Retinal pigment epithelial cell (primary cell): ENCODE measurements around the gene TMEM126A.
A peak's percentile ranks its signal among the peaks of the same experiment; 100 is the strongest.
"Not testable (repeated sequence)": the region's sequence is repeated elsewhere in the genome, so short reads cannot be mapped to it uniquely, and the experiment has no call there.

Source experiments
- DNase-seq: peaks from one replicate; pipeline ENCODE4 v3.0.0-alpha.2; 2010; ENCODE audit warnings: low read depth
- H3K4me3 ChIP-seq: 2 replicates; pipeline ENCODE4 v1.5.1; 2011; ENCODE audit warnings: mild to moderate bottlenecking, low read length, control low read depth, moderate library complexity
- TF ChIP-seq, protein P1 (sequence below): conservative IDR thresholded peaks from 2 replicates; pipeline ENCODE4 v1.5.1; 2011; ENCODE audit warnings: low read depth, low read length, control low read depth, inconsistent platforms

The TMEM126A gene

DNA sequence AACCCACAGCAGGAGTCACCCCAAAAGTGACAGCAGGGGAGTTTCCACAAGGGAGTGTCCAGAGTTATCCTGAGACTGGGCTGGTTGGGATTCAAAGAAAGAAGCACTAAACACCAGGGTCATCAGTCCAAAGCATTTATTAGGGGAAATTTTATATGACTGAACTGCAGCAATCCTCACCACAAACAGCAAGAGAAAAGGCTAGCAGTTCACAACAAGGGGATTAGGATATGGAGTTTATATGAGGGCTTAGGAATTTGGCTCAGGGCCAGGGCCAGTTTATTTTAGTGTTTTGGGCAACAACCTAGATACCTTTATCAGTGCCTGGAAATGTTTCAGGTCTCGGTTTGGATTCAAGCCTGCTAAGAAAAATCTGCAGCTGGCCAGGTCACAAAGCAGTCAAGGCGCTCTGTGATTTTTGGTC lies 4.6 kb upstream of the TMEM126A start:
- TF ChIP-seq, protein P1, sequence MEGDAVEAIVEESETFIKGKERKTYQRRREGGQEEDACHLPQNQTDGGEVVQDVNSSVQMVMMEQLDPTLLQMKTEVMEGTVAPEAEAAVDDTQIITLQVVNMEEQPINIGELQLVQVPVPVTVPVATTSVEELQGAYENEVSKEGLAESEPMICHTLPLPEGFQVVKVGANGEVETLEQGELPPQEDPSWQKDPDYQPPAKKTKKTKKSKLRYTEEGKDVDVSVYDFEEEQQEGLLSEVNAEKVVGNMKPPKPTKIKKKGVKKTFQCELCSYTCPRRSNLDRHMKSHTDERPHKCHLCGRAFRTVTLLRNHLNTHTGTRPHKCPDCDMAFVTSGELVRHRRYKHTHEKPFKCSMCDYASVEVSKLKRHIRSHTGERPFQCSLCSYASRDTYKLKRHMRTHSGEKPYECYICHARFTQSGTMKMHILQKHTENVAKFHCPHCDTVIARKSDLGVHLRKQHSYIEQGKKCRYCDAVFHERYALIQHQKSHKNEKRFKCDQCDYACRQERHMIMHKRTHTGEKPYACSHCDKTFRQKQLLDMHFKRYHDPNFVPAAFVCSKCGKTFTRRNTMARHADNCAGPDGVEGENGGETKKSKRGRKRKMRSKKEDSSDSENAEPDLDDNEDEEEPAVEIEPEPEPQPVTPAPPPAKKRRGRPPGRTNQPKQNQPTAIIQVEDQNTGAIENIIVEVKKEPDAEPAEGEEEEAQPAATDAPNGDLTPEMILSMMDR, result no peak
- peak; percentile 72 for DNase-seq
- H3K4me3 ChIP-seq, result no peak overlapping the region

- TF ChIP-seq, protein P1, result no peak
- no peak for DNase-seq
- H3K4me3 ChIP-seq, result peak overlapping the region; percentile 92
Measured at GRCh38 chr11:85647078-85647477, 689 bp upstream of the TMEM126A start.

DNA sequence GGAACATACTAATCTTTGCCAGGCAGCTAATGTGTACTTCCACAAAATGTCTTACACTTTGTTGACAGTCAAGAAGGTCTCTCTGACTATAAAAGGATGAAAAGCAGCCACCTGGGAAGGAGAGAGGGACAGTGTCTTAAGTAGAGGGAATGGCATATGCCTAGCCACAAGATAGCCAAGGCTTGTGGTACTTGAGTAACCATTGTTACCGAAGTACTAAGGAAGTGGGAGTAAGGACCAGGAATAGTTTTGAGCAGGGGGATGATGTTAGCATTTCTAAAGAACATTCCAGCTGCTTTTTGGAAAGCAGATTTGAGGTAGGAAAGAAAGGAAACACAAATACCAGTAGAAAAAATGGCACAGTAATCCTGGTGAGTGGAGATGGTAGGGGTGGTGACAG lies 3.4 kb downstream of the TMEM126A start:
- no peak overlapping the region for H3K4me3 ChIP-seq
- TF ChIP-seq, protein P1, result no peak
- no peak for DNase-seq

DNA sequence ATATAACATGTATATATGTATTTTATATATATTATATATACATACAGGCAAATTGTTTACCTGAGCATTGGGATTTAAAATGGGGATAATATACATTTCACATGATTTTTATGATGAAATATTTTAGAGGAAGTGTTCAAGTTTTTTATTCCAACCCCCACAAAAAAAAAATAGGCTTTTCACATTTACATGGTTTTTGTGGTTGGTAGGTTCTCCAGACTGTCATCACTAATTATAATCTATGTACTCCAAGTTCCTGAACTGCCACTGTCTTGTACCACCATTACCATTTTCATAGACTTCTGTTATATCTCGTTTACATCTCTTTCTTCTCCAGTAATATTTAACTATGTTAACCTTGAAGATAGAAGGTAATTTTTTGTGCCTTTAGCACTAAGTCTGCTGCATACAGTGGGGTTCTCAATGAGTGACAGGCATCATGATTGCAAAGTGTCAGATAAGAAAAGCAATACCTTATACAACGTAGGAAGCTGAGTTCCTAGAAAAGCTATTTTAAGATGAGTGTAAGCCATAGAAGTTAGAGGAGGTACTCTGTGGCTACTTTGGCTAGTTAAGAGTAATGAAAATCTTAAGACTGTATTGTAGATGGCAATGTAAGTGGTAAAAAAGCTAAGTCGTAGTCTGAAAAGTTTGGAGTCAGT lies 5.2 kb downstream of the TMEM126A start:
- no peak overlapping the region for H3K4me3 ChIP-seq
- DNase-seq, result no peak
- TF ChIP-seq, protein P1, result no peak

GRCh38 chr11:85654343-85654742 lies 6.6 kb downstream of the TMEM126A start:
- DNase-seq, H3K4me3 ChIP-seq: not testable (repeated sequence)

DNA sequence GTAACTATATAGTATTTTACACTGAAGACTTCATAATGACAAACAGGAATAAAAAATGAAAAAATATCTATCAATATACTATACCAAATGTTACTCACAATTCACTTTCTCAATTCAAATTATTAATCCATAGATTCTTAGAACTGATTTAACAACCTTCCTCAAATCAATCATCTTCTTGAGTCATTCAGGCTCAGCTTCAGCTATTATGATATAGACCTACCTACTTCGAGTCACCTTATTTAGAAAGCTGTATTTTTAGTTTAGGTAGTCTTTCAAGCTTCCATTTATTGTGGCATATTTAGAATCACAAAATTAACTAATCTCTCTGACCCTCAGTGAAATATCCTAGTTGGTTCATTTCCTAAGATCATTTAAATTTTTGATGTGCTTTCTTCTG lies 9.0 kb downstream of the TMEM126A start:
- no peak overlapping the region for H3K4me3 ChIP-seq
- TF ChIP-seq, protein P1, result no peak
- no peak for DNase-seq

DNA sequence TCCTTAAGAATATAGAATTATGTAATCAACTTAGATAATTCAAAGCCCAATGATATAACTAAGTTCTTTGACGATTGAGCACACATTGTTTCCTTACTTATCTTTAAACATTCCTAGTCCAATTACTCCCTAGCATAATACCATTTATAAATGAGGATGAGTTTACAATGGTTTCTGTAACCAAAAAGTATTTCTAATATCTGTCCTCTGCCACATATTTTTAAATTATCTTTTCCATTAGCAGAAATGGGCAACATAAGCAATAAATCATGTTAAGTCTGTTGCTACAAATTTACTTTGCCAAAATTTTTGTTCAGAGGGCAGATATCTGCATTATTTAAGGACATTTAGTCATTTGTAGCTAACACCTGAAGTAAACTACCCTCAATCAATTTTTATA lies 10.4 kb downstream of the TMEM126A start:
- TF ChIP-seq, protein P1, result no peak
- H3K4me3 ChIP-seq, result no peak overlapping the region
- no peak for DNase-seq
